ENCODE results near the gene SENP5. TPM values are rescaled to one million over a fixed set of nuclear protein-coding genes. Genes with fewer than 3 reads are reported as not detected.

Gene SENP5
- polyA plus RNA-seq, 4 donors: 20.1 to 32.0 (median 20.9) TPM

- no peak for DNase-seq (ENCODE audit: low read depth in 4 of 4, low spot score in 3 of 4)
Measured at GRCh38 chr3:196966526-196967401, 99.0 kb downstream of the SENP5 start.

GRCh38 chr3:196967412-196968232 is 99.9 kb downstream of the SENP5 start:
- no peak for DNase-seq (ENCODE audit: low read depth in 4 of 4, low spot score in 3 of 4)

GRCh38 chr3:196968233-196969133 is 100.8 kb downstream of the SENP5 start, which contains the start of gene PIGZ:
PIGZ (minus strand) TSS chr3:196968833; CDS start chr3:196952031, 16,802 bp downstream.
- no peak for DNase-seq (ENCODE audit: low read depth in 4 of 4, low spot score in 3 of 4)

- no peak for DNase-seq (ENCODE audit: low read depth in 4 of 4, low spot score in 3 of 4)
Measured at GRCh38 chr3:196969134-196969659, 101.5 kb downstream of the SENP5 start.

- DNase-seq (ENCODE audit: low read depth in 4 of 4, low spot score in 3 of 4): no peak
Measured at GRCh38 chr3:196969660-196970546, 102.2 kb downstream of the SENP5 start.

GRCh38 chr3:196970547-196971093 is 102.9 kb downstream of the SENP5 start:
- no peak for DNase-seq (ENCODE audit: low read depth in 4 of 4, low spot score in 3 of 4)

- no peak for DNase-seq (ENCODE audit: low read depth in 4 of 4, low spot score in 3 of 4)
Measured at GRCh38 chr3:196971094-196971698, 103.5 kb downstream of the SENP5 start.

- DNase-seq (ENCODE audit: low read depth in 4 of 4, low spot score in 3 of 4): no peak
Measured at GRCh38 chr3:196974661-196975060, 106.9 kb downstream of the SENP5 start.

- no peak for DNase-seq (ENCODE audit: low read depth in 4 of 4, low spot score in 3 of 4)
Measured at GRCh38 chr3:196975349-196975748, 107.6 kb downstream of the SENP5 start.

- DNase-seq (ENCODE audit: low read depth in 4 of 4, low spot score in 3 of 4): no peak
Measured at GRCh38 chr3:196976941-196977340, 109.2 kb downstream of the SENP5 start.

- DNase-seq (ENCODE audit: low read depth in 4 of 4, low spot score in 3 of 4): no peak
Measured at GRCh38 chr3:196979545-196979944, 111.8 kb downstream of the SENP5 start.

- no peak for DNase-seq (ENCODE audit: low read depth in 4 of 4, low spot score in 3 of 4)
Measured at GRCh38 chr3:196981657-196982056, 113.9 kb downstream of the SENP5 start.

- DNase-seq (ENCODE audit: low read depth in 4 of 4, low spot score in 3 of 4): no peak
Measured at GRCh38 chr3:196983186-196983585, 115.5 kb downstream of the SENP5 start.

Other genes starting within 250 kb of the SENP5 start
- 1 to 10 TPM; 2.8 to 5.6 (median 4.0) TPM for gene NRROS, start 228.2 kb upstream of the SENP5 start, polyA plus RNA-seq (ENCODE audit: insufficient read length in 4 of 4)
- 1 to 10 TPM; 4.8 to 6.2 (median 5.1) TPM for gene CEP19, start 155.7 kb upstream of the SENP5 start, polyA plus RNA-seq (ENCODE audit: insufficient read length in 4 of 4)
- 10 to 100 TPM; 30.1 to 34.3 (median 31.1) TPM for gene PIGX, start 155.5 kb upstream of the SENP5 start, polyA plus RNA-seq (ENCODE audit: insufficient read length in 4 of 4)
- gene PAK2, start 128.1 kb upstream of the SENP5 start, polyA plus RNA-seq (ENCODE audit: insufficient read length in 4 of 4): 10 to 100 TPM; 53.3 to 94.0 (median 72.7) TPM
- gene NCBP2, start 74.6 kb downstream of the SENP5 start, polyA plus RNA-seq (ENCODE audit: insufficient read length in 4 of 4): 100 to 1,000 TPM in 3 of 4 donors, 10 to 100 TPM in 1; 68.7 to 113 (median 106) TPM
- gene PIGZ, start 100.9 kb downstream of the SENP5 start, polyA plus RNA-seq (ENCODE audit: insufficient read length in 4 of 4): 1 to 10 TPM; 1.0 to 2.2 (median 1.8) TPM
- 1 to 10 TPM; 1.9 to 5.5 (median 3.0) TPM for gene MELTF, start 161.9 kb downstream of the SENP5 start, polyA plus RNA-seq (ENCODE audit: insufficient read length in 4 of 4)

Data from left renal pelvis (tissue), 4 donors.